ENCODE measurements around the gene TKTL1. TPM values are rescaled to one million over a fixed set of nuclear protein-coding genes. Genes with fewer than 3 reads are reported as not detected.

The TKTL1 gene
- total and polyA plus RNA-seq, 2 of the 8 experiments (the other 6 are each of a cell fraction or from before 2014, with no cell fraction given), result 0.05 TPM; not detected in 1

DNA sequence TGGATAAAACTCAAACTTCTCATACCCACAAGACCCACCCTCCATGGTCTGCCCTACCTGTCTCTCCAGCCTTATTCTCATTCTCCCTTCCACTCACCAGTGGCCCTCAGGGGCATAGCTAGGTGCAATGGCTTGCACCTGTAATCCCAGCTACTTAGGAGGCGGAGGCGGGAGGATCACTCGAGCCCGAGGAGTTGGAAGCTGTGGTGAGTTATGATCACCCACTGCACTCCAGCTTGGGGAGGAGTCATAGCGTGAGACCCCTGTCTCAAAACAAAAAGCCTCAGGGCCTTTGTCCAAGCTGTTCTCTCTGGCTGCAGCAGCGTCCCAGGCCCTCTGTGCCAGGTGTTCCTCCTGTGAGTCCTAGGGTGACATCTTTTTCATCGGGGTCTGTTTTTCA is 16.5 kb downstream of the TKTL1 start:
- FAIRE-seq (no peak), DNase-seq (ENCODE audit: low read depth in 1 of 2, low spot score in 2 of 2) (no peak)
- no peak overlapping the region for H3K18ac ChIP-seq (ENCODE audit: extremely low read depth, low read length)
- no peak overlapping the region for H3K56ac ChIP-seq (replicated peaks; ENCODE audit: insufficient read length, low read depth, low read length)
- no peak overlapping the region for H3K4me3 ChIP-seq (ENCODE audit: extremely low read depth in 1 of 4, insufficient read depth in 2 of 4, low read depth in 3 of 4, low read length in 4 of 4)
- no peak overlapping the region for H2AK5ac ChIP-seq (ENCODE audit: low read depth, low read length)
- H2BK120ac ChIP-seq (replicated peaks; ENCODE audit: low read depth, low read length), result no peak overlapping the region
- H3K79me2 ChIP-seq (ENCODE audit: control insufficient read depth in 1 of 2, insufficient read depth in 2 of 2, low read length in 2 of 2), result no peaks in the 10 kb centered on the region
- no peak for TF ChIP-seq RBBP5 (IDR thresholded peaks at IDR 0.05; ENCODE audit: borderline replicate concordance, low read depth, low read length)
- TF ChIP-seq BRCA1 (IDR thresholded peaks at IDR 0.05; ENCODE audit: low read depth, low read length), result no peak
- TF ChIP-seq TBP (IDR thresholded peaks at IDR 0.05; ENCODE audit: low read depth, low read length), result no peak
- no peak for TF ChIP-seq SIRT6 (IDR thresholded peaks at IDR 0.05; ENCODE audit: low read length)
- no peak for TF ChIP-seq RAD21 (IDR thresholded peaks at IDR 0.05 in 1 of 2, conservative IDR thresholded peaks at IDR 0.05 in 1 of 2; ENCODE audit: low read depth in 2 of 2, low read length in 2 of 2)
- ChIA-PET POLR2A (ENCODE audit: partially characterized antibody) (no interaction called here), CTCF (ENCODE audit: partially characterized antibody) (interaction anchor here (1.1 kb wide), 1 partner anchor 9 kb away, joined by 4 read pairs; no protein-coding TSS in a partner anchor)
- H4K8ac ChIP-seq (ENCODE audit: extremely low read depth, insufficient read depth, low read length), result no peak overlapping the region
- H4K91ac ChIP-seq (replicated peaks; ENCODE audit: insufficient read length, low read length), result no peak overlapping the region
- no peak overlapping the region for H2BK5ac ChIP-seq (ENCODE audit: low read depth, low read length)
- no peaks in the 10 kb centered on the region for H3K4me1 ChIP-seq (replicated peaks in 1 of 4; ENCODE audit: control insufficient read depth in 3 of 4, insufficient read depth in 4 of 4, low read length in 3 of 4)
- H3K9me3 ChIP-seq (ENCODE audit: insufficient read depth in 2 of 2, low read depth in 1 of 2, low read length in 1 of 2), result no peaks in the 10 kb centered on the region
- no peak overlapping the region for H3K23ac ChIP-seq (ENCODE audit: insufficient read length)
- no peaks in the 10 kb centered on the region for H3K79me1 ChIP-seq (ENCODE audit: low read depth, low read length)
- no peak overlapping the region for H2BK15ac ChIP-seq (ENCODE audit: low read length)
- H3K4ac ChIP-seq (replicated peaks; ENCODE audit: insufficient read length, low read depth, low read length), result no peak overlapping the region
- no peaks in the 10 kb centered on the region for H4K20me1 ChIP-seq (replicated peaks in 1 of 2; ENCODE audit: control insufficient read depth in 1 of 2, insufficient read depth in 2 of 2, low read length in 2 of 2)
- H2BK12ac ChIP-seq (ENCODE audit: low read depth, low read length), result no peak overlapping the region
- no peak overlapping the region for H4K5ac ChIP-seq (ENCODE audit: insufficient read length, low read depth, low read length)
- no peak overlapping the region for H3K27ac ChIP-seq (ENCODE audit: low read depth, low read length)
- no peak overlapping the region for H3K4me2 ChIP-seq (ENCODE audit: insufficient read depth in 1 of 2, low read depth in 2 of 2, low read length in 2 of 2)
- H3K14ac ChIP-seq (ENCODE audit: insufficient read length), result no peak overlapping the region
- no peak overlapping the region for H2AFZ ChIP-seq (ENCODE audit: low read length)
- H3K36me3 ChIP-seq (ENCODE audit: control insufficient read depth in 2 of 4, insufficient read depth in 4 of 4, low read length in 3 of 4), result no peaks in the 10 kb centered on the region
- no peak overlapping the region for H2BK20ac ChIP-seq (ENCODE audit: low read length)
- H3K9ac ChIP-seq (replicated peaks in 1 of 4; ENCODE audit: extremely low read depth in 1 of 4, low read depth in 3 of 4, low read length in 3 of 4), result no peak overlapping the region
- no peaks in the 10 kb centered on the region for H3K23me2 ChIP-seq (ENCODE audit: low read depth, low read length)
- no peaks in the 10 kb centered on the region for H3K27me3 ChIP-seq (replicated peaks in 1 of 4; ENCODE audit: control insufficient read depth in 3 of 4, extremely low read depth in 1 of 4, insufficient read depth in 3 of 4, low read length in 3 of 4)
- WGBS, 2 experiments (ENCODE audit: extremely low coverage in 1 of 2, insufficient coverage in 1 of 2, insufficient read length in 1 of 2, insufficient replicate concordance in 2 of 2, low coverage in 1 of 2, low lambda C conversion rate in 2 of 2, missing lambda C conversion rate in 1 of 2), result 92% methylated on average over 4 of the region's 7 CpGs; no CpG with 5 or more reads in 1 of the 2 experiments
